K562 (cell line): ENCODE results near the gene ZNF284. TPM values are rescaled to one million over a fixed set of nuclear protein-coding genes. Genes with fewer than 3 reads are reported as not detected.

Experiments
- BCOR ChIP-seq: fragments of 450-650 bp; IDR thresholded peaks from 2 replicates; pipeline ENCODE4 v1.6.1; 2016
- CLOCK ChIP-seq: fragments of 250-450 bp; sonication (Bioruptor Pico); IDR thresholded peaks from 2 replicates; pipeline ENCODE4 v1.4.0; 2020; ENCODE audit warnings: mild to moderate bottlenecking, moderate library complexity, borderline replicate concordance
- FOXK2 ChIP-seq, 2 experiments: fragments of 450-650 bp; IDR thresholded peaks in 1 of 2; conservative IDR thresholded peaks in 1 of 2; 2 replicates each; pipeline ENCODE4 v1.6.1; 2016; ENCODE audit warnings: low read depth in 2 of 2, mild to moderate bottlenecking in 1 of 2
- HOMEZ ChIP-seq: fragments of 250-450 bp; sonication (Bioruptor Pico); IDR thresholded peaks from 2 replicates; pipeline ENCODE4 v1.4.0; 2020; ENCODE audit warnings: mild to moderate bottlenecking, moderate library complexity
- MLX ChIP-seq, 2 experiments: fragments of 450-650 bp in 1 of 2; sonication (generic) in 1 of 2; formaldehyde crosslinking; conservative IDR thresholded peaks; 2 replicates each; pipeline versions ENCODE4 v1.4.0 to v1.8.1; 2020 to 2022; ENCODE audit warnings: mild to moderate bottlenecking in 1 of 2, missing genetic modification reagents in 1 of 2
- NFE2L1 ChIP-seq: fragments of 450-650 bp; IDR thresholded peaks from 2 replicates; pipeline ENCODE4 v1.6.1; 2016; ENCODE audit warnings: missing genetic modification characterization, low read depth, mild to moderate bottlenecking, missing compliant biosample characterization, moderate library complexity, borderline replicate concordance
- NR2F6 ChIP-seq: fragments of 450-650 bp; formaldehyde crosslinking; IDR thresholded peaks from 2 replicates; pipeline ENCODE4 v1.4.0; 2020; ENCODE audit warnings: mild to moderate bottlenecking
- RERE ChIP-seq: sonication (generic); formaldehyde crosslinking; IDR thresholded peaks from 2 replicates; pipeline ENCODE4 v1.8.0; 2023; ENCODE audit warnings: missing genetic modification reagents, mild to moderate bottlenecking, borderline replicate concordance
- SMARCA5 ChIP-seq: fragments of 450-650 bp; IDR thresholded peaks from 2 replicates; pipeline ENCODE4 v1.6.1; 2016
- TCF7 ChIP-seq: sonication (generic); IDR thresholded peaks from 2 replicates; pipeline ENCODE4 v1.6.1; 2016; ENCODE audit warnings: antibody characterized with exemption, borderline replicate concordance
- THAP12 ChIP-seq: fragments of 250-450 bp; sonication (Bioruptor Pico); IDR thresholded peaks from 2 replicates; pipeline ENCODE4 v1.9.0; 2021; ENCODE audit warnings: mild to moderate bottlenecking, inconsistent platforms
- ZNF511 ChIP-seq: sonication (generic); formaldehyde crosslinking; IDR thresholded peaks from 2 replicates; pipeline ENCODE4 v1.8.0; 2022; ENCODE audit warnings: mild to moderate bottlenecking, missing genetic modification reagents
- ZNF764 ChIP-seq: fragments of 250-450 bp; sonication (Bioruptor Pico); IDR thresholded peaks from 2 replicates; pipeline ENCODE4 v1.4.0; 2020; ENCODE audit warnings: low read depth, mild to moderate bottlenecking, moderate library complexity
- polyA plus RNA-seq, 8 experiments: library from polyadenylated mRNA; depleted of rRNA in 4 of 8; stranded (reverse) in 5 of 8; unstranded in 3 of 8; fragments of >200 nt; fragmentation: Nextera tagmentation in 2 of 8; fragmentation: Illumina TruSeq in 1 of 8; extraction: Ambion mirVana in 2 of 8; extraction: Trizol in 1 of 8; gene quantifications; 2 replicates each; pipeline versions ENCODE4 v1.2.1 to v1.2.3, GENCODE V29; 2011 to 2014; ENCODE audit warnings: inconsistent platforms in 1 of 8, missing spikeins in 1 of 8
- total RNA-seq, 7 experiments: library from RNA; depleted of rRNA in 6 of 7; stranded (reverse); fragments of >200 nt in 6 of 7; fragmentation: Illumina TruSeq in 2 of 7; extraction: Trizol in 2 of 7; gene quantifications; 2 replicates each; pipeline versions ENCODE4 v1.2.1 to v1.2.3, GENCODE V29; 2011 to 2021; ENCODE audit warnings: low replicate concordance in 1 of 7

The ZNF284 gene
- total and polyA plus RNA-seq, 9 of the 15 experiments (the other 6 are each of a cell fraction or from before 2014, with no cell fraction given) = 0.07 to 0.24 (median 0.20) TPM

GRCh38 chr19:44025217-44025936 lies 46.6 kb upstream of the ZNF284 start, which contains the start of gene ZNF222 (continued):
- TF ChIP-seq CLOCK = no peak
- TF ChIP-seq NR2F6 (CRISPR knock-in tag) = no peak
- no peak for TF ChIP-seq ZNF764 (CRISPR knock-in tag)
- no peak for TF ChIP-seq SMARCA5
- 0 out of 4 replicates have a peak, but pooled peaks of 1 of the 2 experiments have one; percentile 36 for TF ChIP-seq FOXK2 (conservative IDR thresholded peaks at IDR 0.05 in 1 of 2, IDR thresholded peaks at IDR 0.05 in 1 of 2; ENCODE audit: low read depth in 2 of 2)
- TF ChIP-seq MLX (CRISPR knock-in tag; conservative IDR thresholded peaks at IDR 0.05) = no peak
- TF ChIP-seq NFE2L1 (tag) = no peak
- TF ChIP-seq HOMEZ = no peak
- no peak for TF ChIP-seq ZNF511 (CRISPR knock-in tag)
- no peak for TF ChIP-seq BCOR
- TF ChIP-seq TCF7 = no peak
- TF ChIP-seq RERE (CRISPR knock-in tag) = no peak
- TF ChIP-seq THAP12 = no peak
